Kidney (tissue), 14 donors: Measurements from ENCODE around the gene PPM1B. TPM values are rescaled to one million over a fixed set of nuclear protein-coding genes. Genes with fewer than 3 reads are reported as not detected.
"Not testable (repeated sequence)": the region's sequence is repeated elsewhere in the genome, so short reads cannot be mapped to it uniquely, and the experiment has no call there.

Experiments used
- DNase-seq, 5 donors: peaks; one replicate each; pipeline ENCODE4 v3.0.0-alpha.2; 2013 to 2020
- FAIRE-seq: peaks from 2 replicates; lab custom pipeline; 2012; peaks lifted over from hg19 to GRCh38; lab: Jason Lieb, UNC
- H3K27ac ChIP-seq, 2 donors: one replicate each; pipeline ENCODE4 v1.7.0; 2013; ENCODE audit warnings: low read depth in 2 of 2, low read length in 2 of 2, inconsistent platforms in 1 of 2
- H3K27me3 ChIP-seq: one replicate; pipeline ENCODE4 v1.7.1; 2013; ENCODE audit warnings: low read length, inconsistent platforms; ENCODE audit not compliant: control insufficient read depth, insufficient read depth
- H3K36me3 ChIP-seq, 3 donors: one replicate each; pipeline versions ENCODE4 v1.7.0 to v1.7.1; 2013; ENCODE audit warnings: low read length in 3 of 3, control low read depth in 1 of 3, inconsistent platforms in 1 of 3; ENCODE audit not compliant: insufficient read depth in 3 of 3, control insufficient read depth in 2 of 3
- H3K4me1 ChIP-seq, 3 donors: one replicate each; pipeline versions ENCODE4 v1.7.0 to v1.7.1; 2013; ENCODE audit warnings: low read length in 3 of 3, inconsistent platforms in 1 of 3, low read depth in 1 of 3; ENCODE audit not compliant: control insufficient read depth in 2 of 3, insufficient read depth in 2 of 3
- H3K4me3 ChIP-seq, 3 donors: one replicate each; pipeline versions ENCODE4 v1.7.0 to v1.8.1; 2013; ENCODE audit warnings: low read length in 3 of 3, control low read depth in 1 of 3, inconsistent platforms in 1 of 3
- H3K9ac ChIP-seq, 3 donors: one replicate each; pipeline versions ENCODE4 v1.7.0 to v1.7.1; 2013; ENCODE audit warnings: low read length in 3 of 3, control low read depth in 1 of 3, inconsistent platforms in 1 of 3
- H3K9me3 ChIP-seq, 3 donors: one replicate each; pipeline versions ENCODE4 v1.7.0 to v1.7.1; 2013; ENCODE audit warnings: low read length in 3 of 3, control low read depth in 1 of 3, inconsistent platforms in 1 of 3; ENCODE audit not compliant: control insufficient read depth in 2 of 3, insufficient read depth in 1 of 3
- intact Hi-C: fragments of 100-400 bp; cut with DNase I; formaldehyde crosslinking; loops from one replicate; pipeline ENCODE4 v1.11.1; 2022
- polyA plus RNA-seq: library from polyadenylated mRNA; stranded (reverse); fragments of 350-450 nt; fragmentation: Illumina TruSeq; extraction: RNeasy Lipid Tissue Mini Kit (QIAGEN cat#74804); gene quantifications from one replicate; pipeline ENCODE4 v1.2.3, GENCODE V29; 2014; ENCODE audit warnings: low read depth, low replicate concordance; ENCODE audit not compliant: insufficient read depth
- total RNA-seq: library from RNA; stranded (reverse); fragmentation: NEBNext Ultra II Directional; extraction: Animal tissue kit (Norgen Biotek cat#: 25700); gene quantifications from one replicate; pipeline ENCODE4 v1.2.1, GENCODE V29; 2021
- TF ChIP-seq, protein P1 (sequence below): IDR thresholded peaks from 3 replicates; pipeline ENCODE4 v1.5.1; 2012; ENCODE audit warnings: mild to moderate bottlenecking, moderate library complexity, borderline replicate concordance; ENCODE audit not compliant: insufficient read depth; ENCODE audit errors: extremely low read depth
- donor health status: control.
- donor health status: control.
- donor health status: control.
- donor health status: control.
- donor health status: control.
- donor health status: DM: yes; HTN: yes; CAD: no.
- donor health status: Normal renal cell carcinoma (clear cell type).

Gene PPM1B
- total and polyA plus RNA-seq, 2 donors from 2014 or later: 19.8 to 45.9 TPM

GRCh38 chr2:44246436-44246835 is 77.8 kb downstream of the PPM1B start:
- H3K4me1 ChIP-seq: peaks cover 5 to 26% (median 10%) of the 10 kb centered on the region in 3 donors
- peak overlapping the region in 1 of 3 donors; percentile 49 for H3K9ac ChIP-seq
- no peak overlapping the region for H3K4me3 ChIP-seq
- H3K27ac ChIP-seq: peak overlapping the region; percentile 79 to 81
- intact Hi-C loops: no loop called here
- DNase-seq (no peak), FAIRE-seq (no peak)
- H3K9me3 ChIP-seq: no peaks in the 10 kb centered on the region
- no peaks in the 10 kb centered on the region for H3K27me3 ChIP-seq
- TF ChIP-seq, protein P1, sequence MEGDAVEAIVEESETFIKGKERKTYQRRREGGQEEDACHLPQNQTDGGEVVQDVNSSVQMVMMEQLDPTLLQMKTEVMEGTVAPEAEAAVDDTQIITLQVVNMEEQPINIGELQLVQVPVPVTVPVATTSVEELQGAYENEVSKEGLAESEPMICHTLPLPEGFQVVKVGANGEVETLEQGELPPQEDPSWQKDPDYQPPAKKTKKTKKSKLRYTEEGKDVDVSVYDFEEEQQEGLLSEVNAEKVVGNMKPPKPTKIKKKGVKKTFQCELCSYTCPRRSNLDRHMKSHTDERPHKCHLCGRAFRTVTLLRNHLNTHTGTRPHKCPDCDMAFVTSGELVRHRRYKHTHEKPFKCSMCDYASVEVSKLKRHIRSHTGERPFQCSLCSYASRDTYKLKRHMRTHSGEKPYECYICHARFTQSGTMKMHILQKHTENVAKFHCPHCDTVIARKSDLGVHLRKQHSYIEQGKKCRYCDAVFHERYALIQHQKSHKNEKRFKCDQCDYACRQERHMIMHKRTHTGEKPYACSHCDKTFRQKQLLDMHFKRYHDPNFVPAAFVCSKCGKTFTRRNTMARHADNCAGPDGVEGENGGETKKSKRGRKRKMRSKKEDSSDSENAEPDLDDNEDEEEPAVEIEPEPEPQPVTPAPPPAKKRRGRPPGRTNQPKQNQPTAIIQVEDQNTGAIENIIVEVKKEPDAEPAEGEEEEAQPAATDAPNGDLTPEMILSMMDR: no peak
- H3K36me3 ChIP-seq: no peaks in the 10 kb centered on the region

DNA sequence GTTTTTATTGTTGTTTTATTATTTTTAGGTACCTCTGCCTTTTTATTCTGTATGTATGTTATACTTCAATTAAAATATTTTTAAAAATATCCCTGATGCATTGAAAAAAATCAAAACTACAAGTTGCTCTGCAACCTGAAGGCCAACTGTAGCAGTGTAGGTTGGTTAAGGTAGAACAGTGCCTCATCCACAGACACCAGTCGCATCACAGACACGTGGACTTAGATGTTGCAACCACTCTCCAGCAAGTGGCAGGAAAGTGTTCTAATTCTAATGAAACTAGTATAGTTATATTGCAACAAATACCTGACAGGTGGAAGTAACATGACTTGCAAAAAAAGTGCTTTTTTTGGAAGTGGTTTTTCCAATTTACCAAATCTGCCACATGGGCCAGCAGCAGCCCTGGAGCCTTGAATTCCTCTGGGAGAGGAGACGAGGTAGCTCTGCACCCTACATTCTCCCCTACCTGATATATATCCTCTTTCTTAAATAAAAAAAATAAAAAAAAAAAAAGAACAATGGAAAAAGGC is 78.2 kb downstream of the PPM1B start:
- H3K36me3 ChIP-seq: no peaks in the 10 kb centered on the region
- H3K9ac ChIP-seq: no peak overlapping the region
- H3K27ac ChIP-seq: no peak overlapping the region
- intact Hi-C loops: no loop called here
- TF ChIP-seq, protein P1: no peak
- no peak for DNase-seq
- no peak for FAIRE-seq
- peaks cover 5 to 26% (median 10%) of the 10 kb centered on the region in 3 donors for H3K4me1 ChIP-seq
- no peaks in the 10 kb centered on the region for H3K27me3 ChIP-seq
- no peaks in the 10 kb centered on the region for H3K9me3 ChIP-seq
- H3K4me3 ChIP-seq: no peak overlapping the region

DNA sequence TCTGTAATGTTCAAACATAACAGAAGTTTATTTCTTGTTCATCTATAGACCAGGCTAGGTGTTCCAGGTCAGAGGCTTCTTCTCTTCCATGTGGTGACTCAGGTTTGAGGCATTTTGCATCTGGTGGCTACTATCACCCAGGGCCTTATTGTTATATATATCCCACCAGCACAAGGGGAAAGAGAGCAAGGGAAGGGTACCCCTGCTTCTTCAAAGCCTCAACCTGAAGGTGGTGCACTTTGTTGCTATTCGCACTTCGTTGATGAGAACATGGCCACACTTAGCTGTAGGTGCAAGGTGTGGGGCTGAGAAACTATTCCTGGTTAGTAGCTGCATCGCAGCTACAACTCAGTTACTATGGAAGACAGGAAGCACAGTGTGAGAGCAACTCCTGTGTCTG is 79.2 kb downstream of the PPM1B start:
- intact Hi-C loops: no loop called here
- DNase-seq: no peak
- Histone ChIP-seq H3K4me1 (peaks cover 5 to 26% (median 10%) of the 10 kb centered on the region in 3 donors), H3K4me3 (no peak overlapping the region), H3K9ac (no peak overlapping the region), H3K9me3 (peaks cover 0 to 3% (median 2%) of the 10 kb centered on the region in 3 donors), H3K36me3 (no peaks in the 10 kb centered on the region), H3K27me3 (no peaks in the 10 kb centered on the region), H3K27ac (peak overlapping the region; percentile 7 to 20)
- FAIRE-seq: no peak
- TF ChIP-seq, protein P1: no peak

DNA sequence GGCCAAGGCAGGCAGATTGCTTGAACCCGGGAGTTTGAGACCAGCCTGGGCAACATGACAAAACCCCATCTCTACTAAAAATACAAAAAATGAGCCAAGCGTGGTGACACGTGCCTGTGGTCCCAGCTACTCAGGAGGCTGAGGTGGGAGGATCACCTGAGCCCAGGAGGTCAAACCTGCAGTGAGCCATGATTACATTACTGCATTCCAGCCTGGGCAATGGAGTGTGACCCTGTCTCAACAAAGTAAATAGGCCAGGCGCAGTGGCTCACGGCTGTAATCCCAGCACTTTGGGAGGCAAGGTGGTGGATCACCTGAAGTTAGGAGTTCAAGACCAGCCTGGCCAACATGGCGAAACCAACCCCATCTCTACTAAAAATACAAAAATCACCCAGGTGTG is 80.6 kb downstream of the PPM1B start:
- H3K9ac ChIP-seq, H3K4me3 ChIP-seq, intact Hi-C loops, H3K36me3 ChIP-seq, FAIRE-seq, H3K27ac ChIP-seq, H3K27me3 ChIP-seq, DNase-seq, H3K9me3 ChIP-seq: not testable (repeated sequence)
- peaks cover 5 to 26% (median 10%) of the 10 kb centered on the region in 3 donors for H3K4me1 ChIP-seq
